Measurements from ENCODE around the gene GCNT3. TPM values are rescaled to one million over a fixed set of nuclear protein-coding genes. Genes with fewer than 3 reads are reported as not detected.

Gene GCNT3
- total and polyA plus RNA-seq, 3 donors from 2014 or later: 2.5 to 15.4 (median 3.0) TPM

GRCh38 chr15:59609730-59610712 lies 1.6 kb upstream of the GCNT3 start:
- no peak for DNase-seq
- Histone ChIP-seq H3K27ac (no peak overlapping the region), H3K4me3 (no peak overlapping the region), H3K4me1 (no peaks in the 10 kb centered on the region), H3K27me3 (no peaks in the 10 kb centered on the region), H3K9me3 (no peaks in the 10 kb centered on the region), H3K36me3 (ENCODE audit: low read depth, missing control alignments) (no peaks in the 10 kb centered on the region)
- 75 to 84% methylated on average over 6 to 7 of the region's 7 CpGs for WGBS, 2 donors
- TF ChIP-seq, protein P1, sequence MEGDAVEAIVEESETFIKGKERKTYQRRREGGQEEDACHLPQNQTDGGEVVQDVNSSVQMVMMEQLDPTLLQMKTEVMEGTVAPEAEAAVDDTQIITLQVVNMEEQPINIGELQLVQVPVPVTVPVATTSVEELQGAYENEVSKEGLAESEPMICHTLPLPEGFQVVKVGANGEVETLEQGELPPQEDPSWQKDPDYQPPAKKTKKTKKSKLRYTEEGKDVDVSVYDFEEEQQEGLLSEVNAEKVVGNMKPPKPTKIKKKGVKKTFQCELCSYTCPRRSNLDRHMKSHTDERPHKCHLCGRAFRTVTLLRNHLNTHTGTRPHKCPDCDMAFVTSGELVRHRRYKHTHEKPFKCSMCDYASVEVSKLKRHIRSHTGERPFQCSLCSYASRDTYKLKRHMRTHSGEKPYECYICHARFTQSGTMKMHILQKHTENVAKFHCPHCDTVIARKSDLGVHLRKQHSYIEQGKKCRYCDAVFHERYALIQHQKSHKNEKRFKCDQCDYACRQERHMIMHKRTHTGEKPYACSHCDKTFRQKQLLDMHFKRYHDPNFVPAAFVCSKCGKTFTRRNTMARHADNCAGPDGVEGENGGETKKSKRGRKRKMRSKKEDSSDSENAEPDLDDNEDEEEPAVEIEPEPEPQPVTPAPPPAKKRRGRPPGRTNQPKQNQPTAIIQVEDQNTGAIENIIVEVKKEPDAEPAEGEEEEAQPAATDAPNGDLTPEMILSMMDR (IDR thresholded peaks at IDR 0.05): no peak
- TF ChIP-seq POLR2A (IDR thresholded peaks at IDR 0.05): no peak
- intact Hi-C loops (cut with DNase I; ENCODE audit: low total_unique reads): no loop called here

DNA sequence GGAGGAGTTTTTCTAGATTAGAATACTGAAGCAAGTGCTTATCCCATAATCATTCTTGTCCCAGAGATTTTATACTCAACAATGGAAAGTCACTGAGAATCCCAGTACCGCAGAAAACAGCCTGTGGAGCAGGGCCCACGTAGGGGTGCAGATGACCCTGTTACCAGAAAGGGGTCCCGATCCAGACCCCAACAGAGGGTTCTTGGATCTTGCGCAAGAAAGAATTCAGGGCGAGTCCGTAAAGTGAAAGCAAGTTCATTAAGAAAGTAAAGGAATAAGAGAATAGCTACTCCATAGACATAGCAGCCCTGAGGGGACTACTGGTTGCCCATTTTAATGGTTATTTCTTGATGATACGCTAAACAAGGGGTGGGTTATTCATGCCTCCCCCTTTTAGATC lies 2.6 kb downstream of the GCNT3 start:
- no peaks in the 10 kb centered on the region for H3K27me3 ChIP-seq
- TF ChIP-seq, protein P1 (IDR thresholded peaks at IDR 0.05): no peak
- no peak for TF ChIP-seq POLR2A (IDR thresholded peaks at IDR 0.05)
- intact Hi-C loops (cut with DNase I; ENCODE audit: low total_unique reads): no loop called here

GRCh38 chr15:59615661-59616060 lies 4.1 kb downstream of the GCNT3 start:
- H3K9me3 ChIP-seq: no peaks in the 10 kb centered on the region
- 89 to 91% methylated on average over 5 of the region's 5 CpGs for WGBS, 2 donors
- TF ChIP-seq, protein P1 (IDR thresholded peaks at IDR 0.05): no peak
- no peak for TF ChIP-seq POLR2A (IDR thresholded peaks at IDR 0.05)
- H3K4me3 ChIP-seq: no peak overlapping the region
- no peaks in the 10 kb centered on the region for H3K4me1 ChIP-seq
- no peak for DNase-seq
- H3K27me3 ChIP-seq: no peaks in the 10 kb centered on the region
- intact Hi-C loops (cut with DNase I; ENCODE audit: low total_unique reads): no loop called here
- no peaks in the 10 kb centered on the region for H3K36me3 ChIP-seq (ENCODE audit: low read depth, missing control alignments)
- no peak overlapping the region for H3K27ac ChIP-seq

More for the DNA sequence above, 2.6 kb downstream of the GCNT3 start:
- Histone ChIP-seq H3K27ac (no peak overlapping the region), H3K36me3 (ENCODE audit: low read depth, missing control alignments) (no peaks in the 10 kb centered on the region), H3K4me3 (no peak overlapping the region), H3K4me1 (no peaks in the 10 kb centered on the region), H3K9me3 (no peaks in the 10 kb centered on the region)
- WGBS, 2 donors: 92 to 94% methylated on average over 7 of the region's 7 CpGs
- no peak for DNase-seq

GRCh38 chr15:59616379-59616778 lies 4.8 kb downstream of the GCNT3 start:
- no peak for DNase-seq
- TF ChIP-seq, protein P1 (IDR thresholded peaks at IDR 0.05): no peak
- TF ChIP-seq POLR2A (IDR thresholded peaks at IDR 0.05): no peak
- intact Hi-C loops (cut with DNase I; ENCODE audit: low total_unique reads): no loop called here

More at GRCh38 chr15:59616379-59616778, 4.8 kb downstream of the GCNT3 start:
- Histone ChIP-seq H3K36me3 (ENCODE audit: low read depth, missing control alignments) (no peaks in the 10 kb centered on the region), H3K27me3 (no peaks in the 10 kb centered on the region), H3K4me1 (no peaks in the 10 kb centered on the region), H3K27ac (no peak overlapping the region), H3K4me3 (no peak overlapping the region), H3K9me3 (no peaks in the 10 kb centered on the region)
- 79 to 88% methylated on average over 3 of the region's 3 CpGs for WGBS, 2 donors

Measured in testis (tissue), 3 donors.